ENCODE measurements around the gene C1orf146. TPM values are rescaled to one million over a fixed set of nuclear protein-coding genes. Genes with fewer than 3 reads are reported as not detected.
A peak's percentile ranks its signal among the peaks of the same experiment; 100 is the strongest.

The C1orf146 gene
- total RNA-seq, 1 experiment from 2014 or later, result not detected

DNA sequence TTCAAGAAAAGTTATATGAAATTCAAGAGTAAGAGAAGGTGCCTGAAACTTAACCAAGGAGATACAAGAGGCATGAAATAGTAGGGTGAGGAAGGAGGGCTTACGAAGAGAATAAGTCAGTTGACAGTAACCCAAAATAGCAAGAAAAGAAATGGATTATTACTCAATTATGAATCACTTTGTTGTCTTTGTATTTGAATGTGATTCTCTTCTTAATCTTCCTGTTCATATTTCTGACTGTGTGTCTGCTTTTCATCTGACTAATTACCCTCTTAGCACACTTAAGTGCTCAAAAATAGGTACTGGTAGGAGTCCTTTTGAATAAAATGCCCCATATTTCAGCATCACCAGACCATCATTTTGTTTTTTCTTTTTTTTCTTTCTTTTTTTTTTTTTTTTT, 41.6 kb downstream of the C1orf146 start:
- H3K4me2 ChIP-seq (ENCODE audit: low read length), result no peak overlapping the region
- no peaks in the 10 kb centered on the region for H3K9me3 ChIP-seq (ENCODE audit: low read length)
- no peaks in the 10 kb centered on the region for H3K9me2 ChIP-seq (replicated peaks; ENCODE audit: low read length)
- H3K36me3 ChIP-seq (ENCODE audit: low read depth, low read length), result no peaks in the 10 kb centered on the region; the same call in none of the 2 replicates
- ChIA-PET CTCF (no interaction called here), POLR2A (ENCODE audit: unreplicated experiment) (no interaction called here)
- no peaks in the 10 kb centered on the region for H4K20me1 ChIP-seq (ENCODE audit: low read length)
- ATAC-seq (no peak), DNase-seq (peak; percentile 8)
- no peak for TF ChIP-seq EZH2phosphoT487 (IDR thresholded peaks at IDR 0.05; ENCODE audit: borderline replicate concordance, low read length)
- TF ChIP-seq EZH2 (IDR thresholded peaks at IDR 0.05; ENCODE audit: low read length, unreplicated experiment), result no peak
- TF ChIP-seq CTCF (conservative IDR thresholded peaks at IDR 0.05; ENCODE audit: low read depth, low read length), result no peak
- no peaks in the 10 kb centered on the region for H3K27me3 ChIP-seq (ENCODE audit: low read length)
- intact Hi-C loops (cut with micrococcal nuclease), result no loop called here
- H3K9ac ChIP-seq (ENCODE audit: low read length), result no peak overlapping the region
- no peak overlapping the region for H3K27ac ChIP-seq (ENCODE audit: low read length)
- no peaks in the 10 kb centered on the region for H3K4me1 ChIP-seq (ENCODE audit: insufficient read depth, low read length)
- no peaks in the 10 kb centered on the region for H3K79me2 ChIP-seq (ENCODE audit: low read length)
- no TSS peak for BruUV-seq (replicated peaks)
- H2AFZ ChIP-seq (ENCODE audit: low read length), result no peak overlapping the region
- no peaks in the 10 kb centered on the region for H3F3A ChIP-seq (ENCODE audit: low read length, unreplicated experiment)
- H3K4me3 ChIP-seq (ENCODE audit: low read length), result no peak overlapping the region

DNA sequence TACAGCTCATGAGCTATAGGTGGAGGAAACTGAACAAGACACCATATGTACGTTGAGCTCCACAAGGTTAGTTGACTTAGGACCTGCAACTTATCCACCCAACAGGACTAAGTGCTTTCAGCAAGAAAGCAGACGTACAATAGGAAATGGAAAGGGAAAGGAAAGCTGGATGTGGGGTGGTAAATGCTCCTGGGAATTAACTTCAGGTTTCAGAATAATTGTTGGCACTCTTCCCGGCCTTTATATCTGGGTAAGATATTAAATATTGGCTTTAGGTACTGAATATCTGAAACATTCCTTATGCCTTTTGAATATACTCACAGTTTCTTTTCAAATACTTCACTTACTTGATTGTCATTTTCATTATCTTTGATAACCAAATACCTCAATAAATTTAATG, 44.8 kb downstream of the C1orf146 start:
- CTCF ChIA-PET, result interaction anchor here (0.7 kb wide), 1 partner anchor 851 kb away, joined by 3 read pairs; no protein-coding TSS in a partner anchor
- Histone ChIP-seq H3K36me3 (ENCODE audit: low read depth, low read length) (peaks cover 3% of the 10 kb centered on the region), H3K9me3 (ENCODE audit: low read length) (no peaks in the 10 kb centered on the region), H3K4me2 (ENCODE audit: low read length) (no peak overlapping the region), H3K79me2 (ENCODE audit: low read length) (no peaks in the 10 kb centered on the region), H4K20me1 (ENCODE audit: low read length) (no peaks in the 10 kb centered on the region), H3K9me2 (replicated peaks; ENCODE audit: low read length) (no peaks in the 10 kb centered on the region), H3K4me3 (ENCODE audit: low read length) (no peak overlapping the region), H3K27me3 (ENCODE audit: low read length) (no peaks in the 10 kb centered on the region), H2AFZ (ENCODE audit: low read length) (no peak overlapping the region), H3K4me1 (ENCODE audit: insufficient read depth, low read length) (no peaks in the 10 kb centered on the region), H3K27ac (ENCODE audit: low read length) (no peak overlapping the region), H3K9ac (ENCODE audit: low read length) (no peak overlapping the region), H3F3A (ENCODE audit: low read length, unreplicated experiment) (no peaks in the 10 kb centered on the region)
- TF ChIP-seq EZH2phosphoT487 (IDR thresholded peaks at IDR 0.05; ENCODE audit: borderline replicate concordance, low read length), result no peak
- no peak for TF ChIP-seq EZH2 (IDR thresholded peaks at IDR 0.05; ENCODE audit: low read length, unreplicated experiment)
- TF ChIP-seq CTCF (conservative IDR thresholded peaks at IDR 0.05; ENCODE audit: low read depth, low read length), result no peak
- ATAC-seq, result no peak
- POLR2A ChIA-PET (ENCODE audit: unreplicated experiment), result no interaction called here
- BruUV-seq (replicated peaks), result no TSS peak
- intact Hi-C loops (cut with micrococcal nuclease), result no loop called here
- no peak for DNase-seq

GRCh38 chr1:92273039-92273438, 55.3 kb downstream of the C1orf146 start:
- intact Hi-C loops (cut with micrococcal nuclease), result no loop called here
- no peaks in the 10 kb centered on the region for H3K9me3 ChIP-seq (ENCODE audit: low read length)
- POLR2A ChIA-PET (ENCODE audit: unreplicated experiment), result interaction anchor here (0.6 kb wide), 1 partner anchor 113 kb away, joined by 7 read pairs; no protein-coding TSS in a partner anchor
- 0 out of 2 replicates have a peak, but pooled peaks cover 5% of the 10 kb centered on the region for H3K4me1 ChIP-seq (ENCODE audit: insufficient read depth, low read length)
- H4K20me1 ChIP-seq (ENCODE audit: low read length), result no peaks in the 10 kb centered on the region
- no peak for TF ChIP-seq EZH2phosphoT487 (IDR thresholded peaks at IDR 0.05; ENCODE audit: borderline replicate concordance, low read length)
- no peak for TF ChIP-seq CTCF (conservative IDR thresholded peaks at IDR 0.05; ENCODE audit: low read depth, low read length)
- TF ChIP-seq EZH2 (IDR thresholded peaks at IDR 0.05; ENCODE audit: low read length, unreplicated experiment), result no peak
- peaks cover 26% of the 10 kb centered on the region for H3K36me3 ChIP-seq (ENCODE audit: low read depth, low read length)
- no TSS peak for BruUV-seq (replicated peaks)
- H3K4me3 ChIP-seq (ENCODE audit: low read length), result no peak overlapping the region
- no peak for ATAC-seq
- no peak overlapping the region for H3K27ac ChIP-seq (ENCODE audit: low read length)
- H3K9ac ChIP-seq (ENCODE audit: low read length), result no peak overlapping the region
- no peak for DNase-seq
- CTCF ChIA-PET, result no interaction called here
- H3K9me2 ChIP-seq (replicated peaks; ENCODE audit: low read length), result no peaks in the 10 kb centered on the region
- H2AFZ ChIP-seq (ENCODE audit: low read length), result no peak overlapping the region
- no peaks in the 10 kb centered on the region for H3K79me2 ChIP-seq (ENCODE audit: low read length)
- H3K27me3 ChIP-seq (ENCODE audit: low read length), result no peaks in the 10 kb centered on the region
- H3K4me2 ChIP-seq (ENCODE audit: low read length), result no peak overlapping the region
- no peaks in the 10 kb centered on the region for H3F3A ChIP-seq (ENCODE audit: low read length, unreplicated experiment)
